Gastroesophageal sphincter (tissue), 4 donors: ENCODE data around the gene ANKRD29. TPM values are rescaled to one million over a fixed set of nuclear protein-coding genes. Genes with fewer than 3 reads are reported as not detected.
A peak's percentile ranks its signal among the peaks of the same experiment; 100 is the strongest.

Experiments
- ATAC-seq: fragments of 150-250 bp; one replicate; pipeline ENCODE4 v1.9.1; 2016; ENCODE audit warnings: mild to moderate bottlenecking, moderate library complexity
- H3K27ac ChIP-seq, 4 donors: fragments of 200-600 bp; sonication (generic) in 3 of 4; 1 replicate in 3 of 4; 2 replicates in 1 of 4; pipeline ENCODE4 v1.5.1; 2016 to 2019
- H3K27me3 ChIP-seq: fragments of 200-600 bp; sonication (generic); one replicate; pipeline ENCODE4 v1.5.1; 2019
- H3K36me3 ChIP-seq, 2 donors: fragments of 200-600 bp; sonication (generic); one replicate each; pipeline ENCODE4 v1.5.1; 2019; ENCODE audit warnings: control low read depth in 1 of 2
- H3K4me1 ChIP-seq, 3 donors: fragments of 200-600 bp; sonication (generic); 1 replicate in 2 of 3; 2 replicates in 1 of 3; pipeline ENCODE4 v1.5.1; 2016 to 2019; ENCODE audit warnings: control low read depth in 2 of 3
- H3K4me3 ChIP-seq, 2 donors: fragments of 200-600 bp; sonication (generic); one replicate each; pipeline ENCODE4 v1.5.1; 2019; ENCODE audit warnings: mild to moderate bottlenecking in 1 of 2, moderate library complexity in 1 of 2
- H3K9me3 ChIP-seq, 3 donors: fragments of 200-600 bp; sonication (generic); one replicate each; pipeline ENCODE4 v1.5.1; 2017 to 2019; ENCODE audit warnings: control low read depth in 2 of 3
- EP300 ChIP-seq: sonication (generic); formaldehyde crosslinking; IDR thresholded peaks from one replicate; pipeline ENCODE4 v1.6.1; 2017; ENCODE audit warnings: antibody characterized with exemption, mild to moderate bottlenecking
- POLR2A ChIP-seq, 2 donors: fragments of 450-650 bp; IDR thresholded peaks; one replicate each; pipeline ENCODE4 v1.6.1; 2017; ENCODE audit warnings: antibody characterized with exemption in 2 of 2, mild to moderate bottlenecking in 2 of 2, moderate library complexity in 1 of 2
- POLR2AphosphoS5 ChIP-seq: sonication (generic); formaldehyde crosslinking; IDR thresholded peaks from one replicate; pipeline ENCODE4 v1.6.1; 2017; ENCODE audit warnings: antibody characterized with exemption
- WGBS, 2 donors: methylation state at CpG; one replicate each; pipeline ENCODE4 v1.1.5; 2018; ENCODE audit warnings: low coverage in 1 of 2; 5-methylcytosine and 5-hydroxymethylcytosine counted together
- total RNA-seq, 4 donors: library from RNA; depleted of rRNA; stranded (reverse); fragments of >200 nt; gene quantifications; one replicate each; pipeline ENCODE4 v1.1.0, GENCODE V29; 2016
- TF ChIP-seq, protein P1 (sequence below), 4 experiments: fragments of 200-600 bp in 2 of 4; fragments of 450-650 bp in 2 of 4; sonication (generic) in 1 of 4; IDR thresholded peaks; one replicate each; pipeline ENCODE4 v1.5.1; 2017 to 2019; ENCODE audit warnings: antibody characterized with exemption in 4 of 4, mild to moderate bottlenecking in 2 of 4, moderate library complexity in 2 of 4

The ANKRD29 gene
- total RNA-seq, 4 donors from 2014 or later: 3.5 to 19.3 (median 10.5) TPM

- Histone ChIP-seq H3K27ac (no peak overlapping the region), H3K9me3 (no peaks in the 10 kb centered on the region), H3K27me3 (peaks cover 24% of the 10 kb centered on the region), H3K4me1 (peaks cover 0 to 16% (median 9%) of the 10 kb centered on the region in 3 donors), H3K4me3 (no peak overlapping the region), H3K36me3 (no peaks in the 10 kb centered on the region)
- WGBS, 2 donors: 15 to 42% methylated on average over 3 to 6 of the region's 6 CpGs
- no peak for TF ChIP-seq POLR2AphosphoS5
- TF ChIP-seq POLR2A (IDR thresholded peaks at IDR 0.05): no peak
- TF ChIP-seq, protein P1, sequence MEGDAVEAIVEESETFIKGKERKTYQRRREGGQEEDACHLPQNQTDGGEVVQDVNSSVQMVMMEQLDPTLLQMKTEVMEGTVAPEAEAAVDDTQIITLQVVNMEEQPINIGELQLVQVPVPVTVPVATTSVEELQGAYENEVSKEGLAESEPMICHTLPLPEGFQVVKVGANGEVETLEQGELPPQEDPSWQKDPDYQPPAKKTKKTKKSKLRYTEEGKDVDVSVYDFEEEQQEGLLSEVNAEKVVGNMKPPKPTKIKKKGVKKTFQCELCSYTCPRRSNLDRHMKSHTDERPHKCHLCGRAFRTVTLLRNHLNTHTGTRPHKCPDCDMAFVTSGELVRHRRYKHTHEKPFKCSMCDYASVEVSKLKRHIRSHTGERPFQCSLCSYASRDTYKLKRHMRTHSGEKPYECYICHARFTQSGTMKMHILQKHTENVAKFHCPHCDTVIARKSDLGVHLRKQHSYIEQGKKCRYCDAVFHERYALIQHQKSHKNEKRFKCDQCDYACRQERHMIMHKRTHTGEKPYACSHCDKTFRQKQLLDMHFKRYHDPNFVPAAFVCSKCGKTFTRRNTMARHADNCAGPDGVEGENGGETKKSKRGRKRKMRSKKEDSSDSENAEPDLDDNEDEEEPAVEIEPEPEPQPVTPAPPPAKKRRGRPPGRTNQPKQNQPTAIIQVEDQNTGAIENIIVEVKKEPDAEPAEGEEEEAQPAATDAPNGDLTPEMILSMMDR (IDR thresholded peaks at IDR 0.05): no peak
- TF ChIP-seq EP300: no peak
- ATAC-seq: no peak
Measured at GRCh38 chr18:23664674-23665073, 2.0 kb upstream of the ANKRD29 start.

- peak overlapping the region; percentile 51 to 68 for H3K4me3 ChIP-seq
- peaks cover 0 to 16% (median 9%) of the 10 kb centered on the region in 3 donors for H3K4me1 ChIP-seq
- no peaks in the 10 kb centered on the region for H3K9me3 ChIP-seq
- no peak for ATAC-seq
- H3K27ac ChIP-seq: peak overlapping the region in 2 of 4 donors; percentile 63 to 77
- TF ChIP-seq POLR2A (IDR thresholded peaks at IDR 0.05): no peak
- no peak for TF ChIP-seq POLR2AphosphoS5
- TF ChIP-seq, protein P1 (IDR thresholded peaks at IDR 0.05): no peak
- TF ChIP-seq EP300: no peak
- WGBS, 2 donors: 58 to 72% methylated on average over 7 to 9 of the region's 9 CpGs
- peaks cover 24% of the 10 kb centered on the region for H3K27me3 ChIP-seq
- no peaks in the 10 kb centered on the region for H3K36me3 ChIP-seq
Measured at GRCh38 chr18:23661735-23662308, 889 bp downstream of the ANKRD29 start.

DNA sequence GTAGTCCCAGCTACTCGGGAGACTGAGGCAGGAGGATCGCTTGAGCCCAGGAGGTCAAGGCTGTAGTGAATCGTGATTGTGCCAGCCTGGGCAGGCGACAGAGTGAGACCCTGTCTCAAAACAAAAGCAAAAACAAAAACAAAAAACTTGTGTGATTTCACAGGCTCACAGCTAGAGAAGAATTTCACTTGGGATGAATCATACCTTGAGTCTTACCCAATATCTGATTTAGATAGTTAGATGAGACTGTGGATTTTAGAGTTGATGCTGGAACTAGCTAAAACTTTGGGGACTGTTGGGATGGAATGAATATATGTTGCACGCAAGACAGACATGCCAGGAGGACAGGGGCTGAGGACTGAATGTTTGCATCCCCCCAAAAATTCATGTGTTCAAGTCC lies 4.4 kb downstream of the ANKRD29 start:
- 94 to 100% methylated on average over 1 to 5 of the region's 5 CpGs for WGBS, 2 donors
- Histone ChIP-seq H3K36me3 (no peaks in the 10 kb centered on the region), H3K9me3 (no peaks in the 10 kb centered on the region), H3K27ac (no peak overlapping the region), H3K4me3 (no peak overlapping the region), H3K4me1 (peaks cover 0 to 12% (median 7%) of the 10 kb centered on the region in 3 donors), H3K27me3 (peaks cover 21% of the 10 kb centered on the region)
- TF ChIP-seq, protein P1 (IDR thresholded peaks at IDR 0.05): no peak
- no peak for TF ChIP-seq POLR2A (IDR thresholded peaks at IDR 0.05)
- no peak for TF ChIP-seq EP300
- no peak for TF ChIP-seq POLR2AphosphoS5
- no peak for ATAC-seq

- no peak overlapping the region for H3K4me3 ChIP-seq
- H3K27ac ChIP-seq: no peak overlapping the region
- H3K4me1 ChIP-seq: peaks cover 0 to 14% (median 0%) of the 10 kb centered on the region in 3 donors
- TF ChIP-seq EP300 (no peak), POLR2AphosphoS5 (no peak), POLR2A (IDR thresholded peaks at IDR 0.05) (no peak)
- TF ChIP-seq, protein P1 (IDR thresholded peaks at IDR 0.05): no peak
- H3K36me3 ChIP-seq: no peaks in the 10 kb centered on the region
- H3K9me3 ChIP-seq: no peaks in the 10 kb centered on the region
- H3K27me3 ChIP-seq: no peaks in the 10 kb centered on the region
- 66 to 68% methylated on average over 4 to 5 of the region's 6 CpGs for WGBS, 2 donors
- no peak for ATAC-seq
Measured at GRCh38 chr18:23652232-23652631, 10.5 kb downstream of the ANKRD29 start.
